ENCODE data around the gene STRN4. TPM values are rescaled to one million over a fixed set of nuclear protein-coding genes. Genes with fewer than 3 reads are reported as not detected.

The STRN4 gene
- total and polyA plus RNA-seq, 9 of the 15 experiments (the other 6 are each of a cell fraction or from before 2014, with no cell fraction given) = 0.62 to 83.7 (median 36.9) TPM

GRCh38 chr19:46759206-46759605, 13.0 kb upstream of the STRN4 start (continued):
- TF ChIP-seq YY1 (IDR thresholded peaks at IDR 0.05; ENCODE audit: borderline replicate concordance in 1 of 3, control insufficient read depth in 1 of 3, extremely low read depth in 1 of 3, insufficient read depth in 3 of 3, insufficient read length in 1 of 3, insufficient replicate concordance in 2 of 3, low read depth in 1 of 3, low read length in 2 of 3) (no peak), ZNF24 (IDR thresholded peaks at IDR 0.05) (no peak), TAL1 (IDR thresholded peaks at IDR 0.05) (no peak), BMI1 (IDR thresholded peaks at IDR 0.05; ENCODE audit: low read length) (no peak), NR2F6 (CRISPR knock-in tag; IDR thresholded peaks at IDR 0.05) (no peak), NFIX (CRISPR knock-in tag; IDR thresholded peaks at IDR 0.05; ENCODE audit: low read depth) (no peak), ILF3 (IDR thresholded peaks at IDR 0.05; ENCODE audit: borderline replicate concordance) (no peak)

GRCh38 chr19:46756544-46756888, 10.3 kb upstream of the STRN4 start:
- 88% methylated on average over 24 of the region's 30 CpGs for WGBS (ENCODE audit: insufficient coverage, low coverage, missing lambda C conversion rate)
- Histone ChIP-seq H3K79me2 (ENCODE audit: control insufficient read depth, insufficient read depth, low read length) (no peaks in the 10 kb centered on the region), H3K4me3 (no peak overlapping the region), H3K4me1 (replicated peaks in 1 of 2; ENCODE audit: control insufficient read depth in 2 of 2, insufficient read depth in 2 of 2, low read length in 2 of 2) (peaks cover 2 to 13% of the 10 kb centered on the region in 2 experiments; a peak in 4 of 5 replicates), H2AFZ (ENCODE audit: low read depth, low read length) (no peak overlapping the region), H3K27me3 (ENCODE audit: control insufficient read depth in 2 of 2, insufficient read depth in 2 of 2, low read length in 2 of 2) (no peaks in the 10 kb centered on the region), H3K27ac (ENCODE audit: extremely low read depth, low read depth, low read length) (no peak overlapping the region), H4K20me1 (replicated peaks; ENCODE audit: control insufficient read depth, insufficient read depth, low read length) (peaks cover 3% of the 10 kb centered on the region; the same call in 1 of the 2 replicates), H3K36me3 (ENCODE audit: control insufficient read depth, insufficient read depth, low read length) (peaks cover 9% of the 10 kb centered on the region; the same call in 2 of the 3 replicates), H3K4me2 (ENCODE audit: insufficient read depth, low read length) (no peak overlapping the region), H3K9ac (ENCODE audit: insufficient read depth in 1 of 2, low read depth in 2 of 2, low read length in 2 of 2) (no peak overlapping the region), H3K9me1 (ENCODE audit: control insufficient read depth, insufficient read depth, low read length) (no peaks in the 10 kb centered on the region), H3K9me3 (replicated peaks; ENCODE audit: control insufficient read depth, insufficient read depth, low read depth, low read length) (no peaks in the 10 kb centered on the region)
- intact Hi-C loops (cut with micrococcal nuclease) = loop anchor here (2.0 to 5.0 kb wide), 2 partner anchors 71 to 234 kb away; no protein-coding TSS in a partner anchor
- no TSS peak for BruUV-seq (replicated peaks)
- no peak for DNase-seq (ENCODE audit: extremely low read depth in 1 of 4, low spot score in 3 of 4)
- POLR2A ChIA-PET = interaction anchor here (3.0 kb wide), 1 partner anchor 10 kb away, joined by 11 read pairs; no protein-coding TSS in a partner anchor
- in situ Hi-C loops (cut with MboI) = loop anchor here (10.0 kb wide), 1 partner anchor 238 kb away; no protein-coding TSS in a partner anchor
- TF ChIP-seq NR1H2 (CRISPR knock-in tag; IDR thresholded peaks at IDR 0.05) = no peak
- TF ChIP-seq EP400 (IDR thresholded peaks at IDR 0.05) = no peak
- TF ChIP-seq ZFP1 (CRISPR knock-in tag; IDR thresholded peaks at IDR 0.05) = no peak
- TF ChIP-seq HMG20B (CRISPR knock-in tag; IDR thresholded peaks at IDR 0.05) = no peak
- TF ChIP-seq FOXA1 (IDR thresholded peaks at IDR 0.05; ENCODE audit: borderline replicate concordance) = no peak
- no peak for TF ChIP-seq TFAM (CRISPR knock-in tag; conservative IDR thresholded peaks at IDR 0.05)
- TF ChIP-seq FOXK1 (CRISPR knock-in tag; IDR thresholded peaks at IDR 0.05; ENCODE audit: borderline replicate concordance) = no peak
- TF ChIP-seq BCOR (IDR thresholded peaks at IDR 0.05) = no peak
- TF ChIP-seq BRF2 (IDR thresholded peaks at IDR 0.05; ENCODE audit: borderline replicate concordance, insufficient read depth, insufficient read length) = no peak
- TF ChIP-seq EWSR1 (IDR thresholded peaks at IDR 0.05; ENCODE audit: borderline replicate concordance, low read depth, partially characterized antibody) = no peak
- TF ChIP-seq NR4A1 (CRISPR knock-in tag; IDR thresholded peaks at IDR 0.05) = no peak
- no peak for TF ChIP-seq NR4A1 (tag; IDR thresholded peaks at IDR 0.05)
- TF ChIP-seq ERF (CRISPR knock-in tag; IDR thresholded peaks at IDR 0.05) = no peak
- TF ChIP-seq MECOM (CRISPR knock-in tag; IDR thresholded peaks at IDR 0.05) = no peak
- TF ChIP-seq ZNF444 (CRISPR knock-in tag; IDR thresholded peaks at IDR 0.05) = no peak
- no peak for TF ChIP-seq MEF2D (tag; conservative IDR thresholded peaks at IDR 0.05; ENCODE audit: low read depth)
- no peak for FAIRE-seq
- no peak for ATAC-seq
- CTCF ChIA-PET (ENCODE audit: low intra/inter-chr PET ratio) = interaction anchor here (0.7 to 2.5 kb wide), 4 partner anchors 69 to 235 kb away, joined by 3 to 42 read pairs (median 4); no protein-coding TSS in a partner anchor
